K562 treated with DMSO at 1 percent for 48 hours (cell line): ENCODE data around the gene GJA8. TPM values are rescaled to one million over a fixed set of nuclear protein-coding genes. Genes with fewer than 3 reads are reported as not detected.

Experiments
- total RNA-seq: library from RNA; unstranded; fragments of 300-600 nt; gene quantifications from 2 replicates; pipeline ENCODE4 v1.2.3, GENCODE V29; 2022; ENCODE audit warnings: low replicate concordance; ENCODE audit errors: extremely low read depth

Gene GJA8
- total RNA-seq, result not detected in 2 replicates

GRCh38 chr1:147902253-147902845, at the start of gene GJA8:
TSS of gene GJA8 (plus strand) at chr1:147902795. CDS start at chr1:147907956, 5,161 bp downstream.

DNA sequence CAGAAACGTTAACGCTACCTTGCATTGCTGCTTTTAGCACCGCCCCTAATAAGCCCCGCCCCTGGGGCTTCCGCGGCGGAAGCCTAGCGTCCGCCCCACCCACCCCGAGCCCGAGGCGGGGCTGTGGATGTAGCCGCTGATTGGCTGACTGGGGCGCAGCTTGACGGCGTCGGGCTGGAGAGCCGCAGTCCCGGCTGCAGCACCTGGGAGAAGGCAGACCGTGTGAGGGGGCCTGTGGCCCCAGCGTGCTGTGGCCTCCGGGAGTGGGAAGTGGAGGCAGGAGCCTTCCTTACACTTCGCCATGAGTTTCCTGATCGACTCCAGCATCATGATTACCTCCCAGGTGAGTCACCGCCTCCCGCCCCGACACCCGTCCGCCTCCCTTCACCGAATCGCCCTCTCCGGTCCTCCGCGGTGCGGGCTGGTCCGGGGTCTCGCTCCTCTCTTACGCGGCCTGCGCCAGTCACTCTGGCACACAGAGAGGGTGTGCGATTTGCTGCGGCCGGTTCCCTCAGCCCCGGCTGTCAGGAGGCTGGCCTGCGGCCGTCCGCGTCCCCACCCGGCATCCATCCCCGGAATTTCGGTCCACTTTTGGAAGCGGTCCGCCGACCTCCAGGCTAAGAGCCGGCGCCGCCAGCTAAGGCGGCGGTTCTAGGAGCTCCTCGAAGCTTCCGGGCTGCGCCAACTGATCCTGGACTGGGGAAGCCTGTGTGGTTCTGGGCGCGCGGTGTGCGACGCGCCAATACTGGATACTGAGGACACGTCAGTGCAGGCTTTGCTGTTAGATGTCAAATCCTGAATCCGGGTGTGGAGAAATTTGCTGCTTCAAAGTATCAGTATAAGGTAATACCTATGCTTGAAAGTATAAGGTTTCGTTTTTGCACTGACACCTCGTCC, 25.9 kb downstream of the GJA8 start, which contains the start of gene GPR89B:
GPR89B (plus strand) TSS at position 185 of the 897 bp plus-strand sequence; CDS start at position 302, 117 bp downstream.

Other genes starting within 250 kb of the GJA8 start
- not detected in 2 replicates for gene ACP6, start 232.3 kb upstream of the GJA8 start, total RNA-seq
- gene GJA5, start 142.2 kb upstream of the GJA8 start, total RNA-seq, result not detected in 2 replicates
- not detected in 2 replicates for gene GPR89B, start 25.6 kb downstream of the GJA8 start, total RNA-seq
- gene NBPF11, start 249.5 kb downstream of the GJA8 start, total RNA-seq, result not detected in 2 replicates